NCI-H345 treated with DMSO at 0.1 percent for 48 hours (cell line): ENCODE data around the gene OPCML.

Experiments used
- DNase-seq: peaks from one replicate; lab custom pipeline; 2025; ENCODE audit not compliant: unreplicated experiment; lab: John Stamatoyannopoulos, UW

The OPCML gene

GRCh38 chr11:133362156-133362555, 170.1 kb downstream of the OPCML start:
- no peak for DNase-seq

- no peak for DNase-seq
Measured at GRCh38 chr11:133361689-133361994, 170.7 kb downstream of the OPCML start.

- DNase-seq: no peak
Measured at GRCh38 chr11:133360860-133361688, 171.2 kb downstream of the OPCML start.

GRCh38 chr11:133355095-133355494, 177.2 kb downstream of the OPCML start:
- DNase-seq: no peak

- DNase-seq: no peak
Measured at GRCh38 chr11:133354069-133354468, 178.2 kb downstream of the OPCML start.

- DNase-seq: no peak
Measured at GRCh38 chr11:133350045-133350444, 182.3 kb downstream of the OPCML start.

GRCh38 chr11:133347988-133348387, 184.3 kb downstream of the OPCML start:
- no peak for DNase-seq

GRCh38 chr11:133346137-133346536, 186.2 kb downstream of the OPCML start:
- DNase-seq: no peak

- DNase-seq: peak; percentile 41
Measured at GRCh38 chr11:133343951-133344350, 188.3 kb downstream of the OPCML start.

- DNase-seq: no peak
Measured at GRCh38 chr11:133339495-133340140, 192.7 kb downstream of the OPCML start.

- DNase-seq: no peak
Measured at GRCh38 chr11:133338588-133338987, 193.7 kb downstream of the OPCML start.

- DNase-seq: peak; percentile 9
Measured at GRCh38 chr11:133337951-133338418, 194.3 kb downstream of the OPCML start.

GRCh38 chr11:133337193-133337592, 195.1 kb downstream of the OPCML start:
- no peak for DNase-seq

- no peak for DNase-seq
Measured at GRCh38 chr11:133331031-133331430, 201.3 kb downstream of the OPCML start.

- DNase-seq: no peak
Measured at GRCh38 chr11:133326849-133327248, 205.5 kb downstream of the OPCML start.

- DNase-seq: no peak
Measured at GRCh38 chr11:133326332-133326731, 206.0 kb downstream of the OPCML start.

- DNase-seq: no peak
Measured at GRCh38 chr11:133325711-133326110, 206.6 kb downstream of the OPCML start.

- no peak for DNase-seq
Measured at GRCh38 chr11:133323354-133323753, 208.9 kb downstream of the OPCML start.

- no peak for DNase-seq
Measured at GRCh38 chr11:133318221-133318620, 214.1 kb downstream of the OPCML start.

- no peak for DNase-seq
Measured at GRCh38 chr11:133311230-133311629, 221.1 kb downstream of the OPCML start.

GRCh38 chr11:133306019-133306418, 226.3 kb downstream of the OPCML start:
- DNase-seq: no peak

GRCh38 chr11:133305208-133305956, 226.9 kb downstream of the OPCML start:
- DNase-seq: no peak
